GM23248 (cell line): ENCODE data around the gene SLC9A9.

Source experiments
- EZH2 ChIP-seq: fragments of 200-600 bp; sonication (generic); IDR thresholded peaks from 2 replicates; pipeline ENCODE4 v1.6.1; 2018; ENCODE audit warnings: antibody characterized with exemption, mild to moderate bottlenecking; ENCODE audit not compliant: insufficient read depth, poor library complexity, severe bottlenecking
- EZH2phosphoT487 ChIP-seq: fragments of 200-600 bp; sonication (generic); IDR thresholded peaks from 2 replicates; pipeline ENCODE4 v1.6.1; 2018; ENCODE audit warnings: antibody characterized with exemption, moderate library complexity, mild to moderate bottlenecking, low read depth; ENCODE audit not compliant: insufficient read depth

DNA sequence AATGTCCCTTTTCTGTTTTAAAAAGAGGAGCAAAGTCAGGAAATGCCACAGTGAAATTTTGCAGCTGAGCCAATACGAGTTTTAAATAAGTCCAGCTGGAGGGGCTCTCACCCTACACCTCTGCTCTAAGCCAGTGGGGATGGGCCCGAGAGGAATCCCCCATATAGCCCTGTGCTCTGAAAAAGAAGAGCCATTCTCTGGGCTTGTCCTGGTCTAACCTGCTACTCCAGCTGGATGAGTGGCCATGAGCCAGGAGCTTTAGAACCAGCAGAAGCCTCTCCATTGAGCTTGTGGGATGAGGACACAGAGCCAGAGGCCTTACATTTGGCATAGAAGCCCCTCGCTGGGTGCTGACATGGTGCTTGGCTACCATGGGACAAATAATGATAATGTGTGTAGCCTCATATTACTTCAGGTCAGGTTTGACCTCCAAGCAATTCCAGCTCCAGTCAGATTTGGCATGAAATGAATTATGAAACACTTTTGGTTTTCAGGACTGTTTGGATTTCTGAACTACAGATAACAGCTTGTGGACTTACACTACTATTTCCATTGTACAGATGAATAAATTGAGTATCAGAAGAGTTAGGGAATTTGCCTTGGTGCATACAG is 556.3 kb downstream of the SLC9A9 start:
- TF ChIP-seq EZH2 (no peak), EZH2phosphoT487 (no peak)
